ENCODE measurements around the gene AQP12A. TPM values are rescaled to one million over a fixed set of nuclear protein-coding genes. Genes with fewer than 3 reads are reported as not detected.

The AQP12A gene
- polyA plus RNA-seq, 1 experiment: not detected

- no peak for DNase-seq (ENCODE audit: low read depth)
- H3K4me3 ChIP-seq (ENCODE audit: low read depth, low read length): no peak overlapping the region
- ChIA-PET CTCF (interaction anchor here (1.3 kb wide), 1 partner anchor 20 kb away, joined by 4 read pairs; no protein-coding TSS in a partner anchor), POLR2A (no interaction called here)
- no peaks in the 10 kb centered on the region for H3K36me3 ChIP-seq (ENCODE audit: control insufficient read depth, insufficient read depth, low read length)
- TF ChIP-seq CTCF (IDR thresholded peaks at IDR 0.05; ENCODE audit: insufficient read depth, low read depth, low read length): no peak
- H3K27me3 ChIP-seq (ENCODE audit: control insufficient read depth, insufficient read depth, low read length): peaks cover 16% of the 10 kb centered on the region
These were observed 37.2 kb downstream of the AQP12A start for GRCh38 chr2:240728827-240729226.

- Histone ChIP-seq H3K27me3 (ENCODE audit: control insufficient read depth, insufficient read depth, low read length) (peaks cover 16% of the 10 kb centered on the region), H3K36me3 (ENCODE audit: control insufficient read depth, insufficient read depth, low read length) (no peaks in the 10 kb centered on the region), H3K4me3 (ENCODE audit: low read depth, low read length) (no peak overlapping the region)
- ChIA-PET CTCF (interaction anchor here (0.9 to 1.0 kb wide), 2 partner anchors 84 to 216 kb away, joined by 3 read pairs; no protein-coding TSS in a partner anchor), POLR2A (interaction anchor here (0.7 kb wide), 1 partner anchor 10 kb away, joined by 11 read pairs; no protein-coding TSS in a partner anchor)
- no peak for TF ChIP-seq CTCF (IDR thresholded peaks at IDR 0.05; ENCODE audit: insufficient read depth, low read depth, low read length)
- DNase-seq (ENCODE audit: low read depth): no peak
These were observed 39.0 kb downstream of the AQP12A start for GRCh38 chr2:240730501-240731177.

GRCh38 chr2:240731178-240731545 is 39.5 kb downstream of the AQP12A start:
- H3K36me3 ChIP-seq (ENCODE audit: control insufficient read depth, insufficient read depth, low read length): no peaks in the 10 kb centered on the region
- DNase-seq (ENCODE audit: low read depth): no peak
- no peak overlapping the region for H3K4me3 ChIP-seq (ENCODE audit: low read depth, low read length)
- ChIA-PET POLR2A (interaction anchor here (0.7 kb wide), 1 partner anchor 10 kb away, joined by 11 read pairs; no protein-coding TSS in a partner anchor), CTCF (interaction anchor here (0.7 to 1.0 kb wide), 3 partner anchors 84 to 217 kb away, joined by 3 read pairs; no protein-coding TSS in a partner anchor)
- TF ChIP-seq CTCF (IDR thresholded peaks at IDR 0.05; ENCODE audit: insufficient read depth, low read depth, low read length): no peak
- peaks cover 16% of the 10 kb centered on the region for H3K27me3 ChIP-seq (ENCODE audit: control insufficient read depth, insufficient read depth, low read length)

- ChIA-PET POLR2A (no interaction called here), CTCF (no interaction called here)
- DNase-seq (ENCODE audit: low read depth): no peak
- Histone ChIP-seq H3K36me3 (ENCODE audit: control insufficient read depth, insufficient read depth, low read length) (no peaks in the 10 kb centered on the region), H3K4me3 (ENCODE audit: low read depth, low read length) (no peak overlapping the region), H3K27me3 (ENCODE audit: control insufficient read depth, insufficient read depth, low read length) (peaks cover 16% of the 10 kb centered on the region)
- no peak for TF ChIP-seq CTCF (IDR thresholded peaks at IDR 0.05; ENCODE audit: insufficient read depth, low read depth, low read length)
These were observed 40.5 kb downstream of the AQP12A start for GRCh38 chr2:240732184-240732583.

GRCh38 chr2:240732911-240733622 is 41.4 kb downstream of the AQP12A start:
- Histone ChIP-seq H3K36me3 (ENCODE audit: control insufficient read depth, insufficient read depth, low read length) (no peaks in the 10 kb centered on the region), H3K27me3 (ENCODE audit: control insufficient read depth, insufficient read depth, low read length) (peaks cover 15% of the 10 kb centered on the region), H3K4me3 (ENCODE audit: low read depth, low read length) (no peak overlapping the region)
- ChIA-PET POLR2A (no interaction called here), CTCF (interaction anchor here (0.7 kb wide), 1 partner anchor 108 kb away, joined by 3 read pairs; no protein-coding TSS in a partner anchor)
- TF ChIP-seq CTCF (IDR thresholded peaks at IDR 0.05; ENCODE audit: insufficient read depth, low read depth, low read length): no peak
- no peak for DNase-seq (ENCODE audit: low read depth)

Data from BJ (cell line).